ENCODE data around the gene CTF1.

The CTF1 gene

DNA sequence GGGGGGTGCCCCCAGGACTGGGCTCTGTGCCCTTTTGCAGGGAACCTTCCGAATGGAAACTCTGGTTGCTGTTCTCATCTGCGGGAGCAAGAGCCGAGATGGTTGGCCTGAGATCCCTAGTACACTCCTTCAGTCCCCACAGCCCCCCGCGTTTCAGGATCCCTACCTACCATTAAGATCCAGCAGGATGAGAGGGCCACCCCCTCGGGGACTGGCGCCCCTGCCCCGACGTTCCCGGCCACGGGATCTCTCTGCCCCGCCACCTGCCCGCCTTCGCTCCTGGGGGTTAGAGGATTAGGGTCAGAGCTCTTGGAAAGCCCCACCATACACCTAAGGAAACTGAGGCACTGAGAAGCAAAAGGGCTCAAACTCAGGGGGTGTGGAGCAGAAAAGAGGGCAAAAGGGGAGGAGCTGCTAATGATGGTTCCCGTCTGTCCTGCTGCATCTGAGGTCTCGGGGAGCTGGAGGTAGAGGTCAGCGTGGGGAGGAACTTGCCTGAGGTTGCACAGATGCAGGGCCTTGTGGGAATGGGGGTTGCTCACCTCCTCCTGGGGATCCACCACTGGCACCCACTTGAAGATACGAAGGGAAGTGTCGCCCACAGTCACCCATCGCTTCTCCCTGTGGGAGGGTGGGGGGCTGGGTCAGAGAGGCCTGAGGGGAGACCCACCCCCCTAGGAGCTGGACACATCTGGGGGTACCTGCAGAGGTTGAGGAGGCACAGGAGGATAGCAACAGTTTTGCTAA, 3.6 kb upstream of the CTF1 start:
- TF ChIP-seq, protein P1, sequence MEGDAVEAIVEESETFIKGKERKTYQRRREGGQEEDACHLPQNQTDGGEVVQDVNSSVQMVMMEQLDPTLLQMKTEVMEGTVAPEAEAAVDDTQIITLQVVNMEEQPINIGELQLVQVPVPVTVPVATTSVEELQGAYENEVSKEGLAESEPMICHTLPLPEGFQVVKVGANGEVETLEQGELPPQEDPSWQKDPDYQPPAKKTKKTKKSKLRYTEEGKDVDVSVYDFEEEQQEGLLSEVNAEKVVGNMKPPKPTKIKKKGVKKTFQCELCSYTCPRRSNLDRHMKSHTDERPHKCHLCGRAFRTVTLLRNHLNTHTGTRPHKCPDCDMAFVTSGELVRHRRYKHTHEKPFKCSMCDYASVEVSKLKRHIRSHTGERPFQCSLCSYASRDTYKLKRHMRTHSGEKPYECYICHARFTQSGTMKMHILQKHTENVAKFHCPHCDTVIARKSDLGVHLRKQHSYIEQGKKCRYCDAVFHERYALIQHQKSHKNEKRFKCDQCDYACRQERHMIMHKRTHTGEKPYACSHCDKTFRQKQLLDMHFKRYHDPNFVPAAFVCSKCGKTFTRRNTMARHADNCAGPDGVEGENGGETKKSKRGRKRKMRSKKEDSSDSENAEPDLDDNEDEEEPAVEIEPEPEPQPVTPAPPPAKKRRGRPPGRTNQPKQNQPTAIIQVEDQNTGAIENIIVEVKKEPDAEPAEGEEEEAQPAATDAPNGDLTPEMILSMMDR (IDR thresholded peaks at IDR 0.05): no peak

DNA sequence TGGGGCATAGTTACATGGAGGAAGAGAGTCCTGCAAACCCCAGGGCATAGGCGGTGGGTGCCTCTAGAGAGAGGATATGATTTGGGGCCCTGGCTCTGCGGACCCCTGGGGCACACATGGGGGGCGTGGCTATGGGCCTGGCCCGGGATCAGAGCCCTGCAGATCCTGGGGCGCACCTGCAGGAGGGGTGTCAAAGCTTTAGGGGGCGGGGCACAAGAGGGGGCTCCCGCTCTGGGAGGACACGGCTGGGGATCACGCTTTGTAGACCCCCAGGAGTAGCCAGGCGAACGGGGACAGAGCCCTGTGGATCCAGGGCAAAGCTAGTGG, 3.0 kb upstream of the CTF1 start:
- TF ChIP-seq, protein P1 (IDR thresholded peaks at IDR 0.05): no peak

DNA sequence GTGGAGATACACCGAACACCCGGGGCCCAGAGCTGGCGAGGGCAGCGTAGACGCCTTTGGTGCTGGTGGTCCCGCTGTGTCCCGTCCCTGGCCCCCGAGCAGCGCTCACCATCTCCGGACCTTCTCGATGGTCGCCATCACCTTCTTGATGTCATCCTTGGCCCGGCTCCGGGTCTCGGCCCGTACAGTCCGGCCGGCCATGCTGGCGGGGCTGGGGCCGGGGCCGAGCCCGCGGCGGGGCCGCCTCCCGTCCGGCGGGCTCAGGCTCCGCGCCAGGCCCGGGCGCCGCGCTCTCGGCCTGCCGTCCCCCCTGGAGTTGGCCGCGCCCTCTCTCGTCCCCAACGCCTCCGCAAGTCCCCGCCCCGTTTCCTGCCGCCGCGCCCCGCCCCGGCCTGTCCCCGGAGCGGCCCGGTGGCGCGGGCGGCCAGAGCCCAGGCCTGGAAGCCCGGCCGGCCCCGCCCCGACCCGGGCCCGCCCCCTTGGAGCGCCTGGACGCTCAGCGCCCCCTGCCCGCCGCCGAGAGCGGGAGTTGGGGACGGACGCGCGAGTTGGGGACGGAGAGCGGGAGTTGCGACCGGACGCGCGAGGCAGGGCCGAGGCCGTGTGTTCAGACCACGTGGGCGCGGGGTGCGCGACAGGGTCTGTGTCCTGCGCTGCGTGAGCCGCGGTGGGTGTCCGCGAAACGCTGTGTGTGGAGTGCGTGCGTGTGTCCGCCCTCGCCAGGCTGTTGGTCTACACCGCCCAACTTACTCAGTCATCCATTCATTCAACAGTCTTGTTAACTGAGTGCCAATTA, 2.5 kb upstream of the CTF1 start, which contains the start of gene BCL7C:
Gene BCL7C, minus strand, starts transcription at position 334 of the 796 bp plus-strand sequence. Its CDS starts 133 bp downstream, at position 201.
- TF ChIP-seq, protein P1 (IDR thresholded peaks at IDR 0.05): peak; percentile 69

DNA sequence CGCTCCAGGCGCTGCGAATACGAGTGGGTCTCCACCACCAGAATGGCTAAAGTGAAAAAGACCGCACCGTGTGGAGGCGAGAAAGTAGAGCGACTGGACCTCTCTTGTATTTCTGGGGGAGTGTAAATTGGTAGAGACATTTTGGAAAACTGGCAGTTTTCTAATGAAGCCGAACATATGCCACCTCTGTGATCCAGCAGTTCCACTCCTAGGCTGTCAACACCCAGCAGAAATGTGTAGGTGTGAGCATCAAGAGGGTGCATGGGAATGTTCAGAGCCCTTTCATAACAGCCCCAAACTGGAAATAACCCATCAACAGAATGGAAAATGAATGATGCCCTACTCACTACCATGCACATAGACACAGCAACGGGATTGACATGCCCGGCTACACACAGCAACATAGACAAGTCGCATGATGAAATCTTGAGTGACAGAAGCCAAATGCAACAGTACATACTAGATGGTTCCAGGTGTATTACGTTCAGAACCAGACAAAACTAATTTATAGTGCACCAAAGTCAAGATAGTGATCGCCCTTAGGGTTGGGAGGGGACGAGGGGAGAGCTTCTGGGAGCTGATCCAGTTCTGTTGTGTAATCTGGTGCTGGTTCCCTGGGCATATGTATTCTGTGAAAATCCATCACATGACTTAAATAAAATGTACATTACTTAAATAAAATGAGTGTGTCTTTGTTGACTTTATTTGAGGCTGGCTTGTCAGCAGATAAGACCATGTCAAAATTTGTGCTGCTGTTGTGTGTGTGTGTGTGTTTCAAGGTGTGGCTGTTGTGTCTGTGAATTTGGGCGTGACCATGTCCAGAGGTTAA, 1.7 kb upstream of the CTF1 start:
- TF ChIP-seq, protein P1 (IDR thresholded peaks at IDR 0.05): no peak

DNA sequence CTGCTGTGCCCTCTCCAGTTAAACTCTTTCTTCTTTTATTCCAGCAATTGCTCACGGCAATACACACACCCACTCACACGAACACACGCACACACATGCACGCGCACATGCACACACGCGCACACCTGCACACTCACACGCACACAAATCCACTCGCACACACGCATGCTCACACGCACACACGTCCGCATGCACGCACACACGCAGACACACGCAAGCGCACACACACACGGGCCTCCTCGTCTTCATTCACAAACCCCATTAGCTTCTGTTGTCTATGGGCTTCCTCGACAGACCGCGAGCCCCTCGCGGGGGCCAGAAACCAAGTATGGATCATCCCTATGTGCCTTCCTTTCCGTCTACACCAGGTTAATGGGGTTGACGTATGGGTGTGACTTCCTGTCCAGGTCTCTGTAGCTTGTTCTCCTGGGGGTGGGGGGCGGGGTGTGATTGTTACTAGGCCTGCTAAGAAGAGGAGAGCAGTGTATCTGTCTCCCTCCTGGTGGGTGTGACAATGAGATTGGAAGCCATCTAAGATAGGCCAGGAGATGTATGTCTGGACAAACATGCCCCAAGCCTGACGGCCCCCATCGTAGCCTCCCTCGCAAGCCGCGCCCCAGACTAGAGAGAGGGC, 670 bp upstream of the CTF1 start:
- TF ChIP-seq, protein P1 (IDR thresholded peaks at IDR 0.05): no peak

DNA sequence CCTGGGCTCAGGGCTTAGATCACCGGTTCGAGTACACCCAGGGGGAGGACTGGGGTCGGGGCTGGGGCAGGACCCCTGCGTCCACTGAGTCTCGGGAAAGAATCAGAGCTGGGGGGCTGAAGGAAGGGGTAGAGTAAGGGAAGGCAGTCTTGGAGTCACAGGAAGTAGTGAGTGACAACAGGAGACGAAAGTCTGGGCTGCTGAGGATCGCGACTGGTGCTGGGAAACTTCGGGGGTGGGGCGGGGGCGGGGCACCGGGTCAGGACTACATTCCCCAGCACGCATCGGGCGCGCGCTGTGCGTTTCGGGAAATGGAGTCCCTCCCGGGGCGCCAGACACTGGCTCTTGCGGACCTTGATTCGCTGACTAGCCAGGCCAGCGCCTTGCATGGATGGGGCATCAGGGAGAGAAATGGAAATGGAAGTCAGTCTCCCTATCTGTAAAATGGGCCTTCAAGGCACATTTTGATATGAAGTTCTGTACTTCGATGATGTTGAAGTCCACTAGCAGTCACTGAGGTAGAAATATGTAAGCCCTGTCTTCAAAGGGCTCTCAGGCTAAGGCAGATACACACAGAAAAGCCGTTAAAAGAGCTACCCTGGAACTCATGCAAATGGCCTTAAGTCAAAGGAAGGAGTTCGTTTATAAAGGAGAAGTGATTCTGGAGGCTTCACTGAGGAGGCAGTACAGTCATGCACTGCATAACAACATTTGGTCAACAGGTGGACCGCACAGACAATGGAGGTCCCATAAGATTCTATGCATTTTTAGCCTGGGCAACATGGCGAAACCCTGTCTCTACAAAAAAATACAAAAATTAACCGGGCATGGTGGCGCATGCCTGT, 697 bp downstream of the CTF1 start:
- TF ChIP-seq, protein P1 (IDR thresholded peaks at IDR 0.05): no peak

All from LNCAP (cell line).